ENCODE data around the gene L2HGDH. TPM values are rescaled to one million over a fixed set of nuclear protein-coding genes. Genes with fewer than 3 reads are reported as not detected.

L2HGDH gene
- total RNA-seq, 1 experiment from 2014 or later, result 27.8 TPM

DNA sequence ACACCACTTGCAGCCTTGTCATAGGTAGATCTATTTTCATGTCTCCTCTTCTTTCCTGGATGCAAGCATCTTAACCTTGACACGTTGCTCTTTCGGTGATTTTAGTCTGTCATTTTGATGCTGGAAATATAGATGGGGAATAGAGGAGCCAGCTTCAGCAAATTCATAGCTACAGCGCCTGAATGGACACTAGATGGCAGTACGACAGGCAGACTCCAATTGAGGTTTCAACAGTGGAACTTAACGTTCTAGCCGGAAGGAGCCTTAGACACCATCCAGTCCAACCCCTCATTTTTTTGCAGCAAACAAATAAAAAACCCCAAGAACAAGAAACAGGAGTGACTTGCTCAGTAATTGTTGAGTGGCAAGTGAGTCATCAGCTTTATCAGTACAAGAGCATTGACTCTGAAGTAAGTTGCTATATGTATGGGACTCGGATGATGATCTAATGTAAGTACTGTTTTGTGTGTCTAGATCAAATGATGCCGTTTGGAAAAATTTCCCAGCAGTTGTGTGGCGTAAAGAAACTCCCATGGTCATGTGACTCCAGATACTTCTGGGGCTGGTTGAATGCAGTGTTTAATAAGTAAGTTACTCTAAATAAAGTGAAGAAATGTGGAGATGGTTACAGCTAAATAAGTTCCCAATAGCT lies 9.1 kb upstream of the L2HGDH start:
- Histone ChIP-seq H3K27ac (ENCODE audit: low read length) (peak overlapping the region; percentile 87), H3K4me3 (ENCODE audit: low read length) (peak overlapping the region; percentile 25; the same call in 1 of the 2 replicates), H3F3A (ENCODE audit: low read length, unreplicated experiment) (no peaks in the 10 kb centered on the region), H4K20me1 (ENCODE audit: low read length) (no peaks in the 10 kb centered on the region), H3K27me3 (ENCODE audit: low read length) (no peaks in the 10 kb centered on the region), H3K9ac (ENCODE audit: low read length) (peak overlapping the region; percentile 52), H3K9me2 (replicated peaks; ENCODE audit: low read length) (no peaks in the 10 kb centered on the region), H3K4me1 (ENCODE audit: insufficient read depth, low read length) (peaks cover 22% of the 10 kb centered on the region), H3K4me2 (ENCODE audit: low read length) (peak overlapping the region; percentile 70), H2AFZ (ENCODE audit: low read length) (peak overlapping the region; percentile 43), H3K9me3 (ENCODE audit: low read length) (no peaks in the 10 kb centered on the region), H3K79me2 (ENCODE audit: low read length) (peaks cover 18% of the 10 kb centered on the region), H3K36me3 (ENCODE audit: low read depth, low read length) (peaks cover 3% of the 10 kb centered on the region; the same call in 1 of the 2 replicates)
- intact Hi-C loops (cut with micrococcal nuclease), result loop anchor here (1.0 to 2.0 kb wide), 6 partner anchors 21 to 458 kb away; partner anchors contain the start of genes CDKL1 and MAP4K5
- DNase-seq, result peak; percentile 97
- ChIA-PET CTCF (interaction anchor here (0.5 to 1.5 kb wide), 10 partner anchors 14 to 540 kb away, joined by 3 to 14 read pairs (median 4); partner anchors contain the start of genes ATL1 and MAP4K5), POLR2A (ENCODE audit: unreplicated experiment) (interaction anchor here (0.5 to 1.0 kb wide), 4 partner anchors 9 to 1903 kb away, joined by 3 to 18 read pairs (median 10); no protein-coding TSS in a partner anchor)
- no TSS peak for BruUV-seq (replicated peaks)
- peak; percentile 96 for ATAC-seq
- TF ChIP-seq CTCF (conservative IDR thresholded peaks at IDR 0.05; ENCODE audit: low read depth, low read length) (peak; percentile 98), EZH2 (IDR thresholded peaks at IDR 0.05; ENCODE audit: low read length, unreplicated experiment) (no peak), EZH2phosphoT487 (IDR thresholded peaks at IDR 0.05; ENCODE audit: borderline replicate concordance, low read length) (no peak)

DNA sequence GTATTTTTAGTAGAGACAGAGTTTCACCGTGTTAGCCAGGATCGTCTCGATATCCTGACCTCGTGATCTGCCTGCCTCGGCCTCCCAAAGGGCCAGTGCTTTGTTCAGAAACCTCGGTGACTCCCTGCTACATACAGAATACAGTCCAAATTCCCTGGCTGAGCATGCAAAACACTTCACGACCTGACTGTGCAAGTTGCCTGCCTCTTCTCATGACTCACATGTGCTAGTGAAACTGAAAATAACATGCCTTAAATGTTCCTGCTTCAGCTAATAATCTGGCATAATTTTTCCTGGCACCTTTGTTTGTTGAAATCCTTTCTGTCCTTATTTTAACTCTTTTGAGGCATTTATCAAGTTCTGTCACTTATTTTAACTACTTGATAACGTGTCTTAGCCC lies 8.3 kb upstream of the L2HGDH start:
- Histone ChIP-seq H3K79me2 (ENCODE audit: low read length) (peaks cover 18% of the 10 kb centered on the region), H3K9me2 (replicated peaks; ENCODE audit: low read length) (no peaks in the 10 kb centered on the region), H3K4me2 (ENCODE audit: low read length) (peak overlapping the region; percentile 70), H3K9ac (ENCODE audit: low read length) (no peak overlapping the region), H3K9me3 (ENCODE audit: low read length) (no peaks in the 10 kb centered on the region), H3K4me1 (ENCODE audit: insufficient read depth, low read length) (peaks cover 22% of the 10 kb centered on the region), H3F3A (ENCODE audit: low read length, unreplicated experiment) (no peaks in the 10 kb centered on the region), H3K4me3 (ENCODE audit: low read length) (no peak overlapping the region), H2AFZ (ENCODE audit: low read length) (no peak overlapping the region), H3K27me3 (ENCODE audit: low read length) (no peaks in the 10 kb centered on the region), H4K20me1 (ENCODE audit: low read length) (no peaks in the 10 kb centered on the region), H3K27ac (ENCODE audit: low read length) (peak overlapping the region; percentile 87), H3K36me3 (ENCODE audit: low read depth, low read length) (no peaks in the 10 kb centered on the region; the same call in 1 of the 2 replicates)
- no TSS peak for BruUV-seq (replicated peaks)
- intact Hi-C loops (cut with micrococcal nuclease), result loop anchor here (2.0 kb wide), 1 partner anchor 459 kb away; no protein-coding TSS in a partner anchor
- ATAC-seq (no peak), DNase-seq (no peak)
- TF ChIP-seq EZH2 (IDR thresholded peaks at IDR 0.05; ENCODE audit: low read length, unreplicated experiment) (no peak), CTCF (conservative IDR thresholded peaks at IDR 0.05; ENCODE audit: low read depth, low read length) (no peak), EZH2phosphoT487 (IDR thresholded peaks at IDR 0.05; ENCODE audit: borderline replicate concordance, low read length) (no peak)
- ChIA-PET POLR2A (ENCODE audit: unreplicated experiment) (interaction anchor here (0.5 to 1.0 kb wide), 4 partner anchors 8 to 211 kb away, joined by 3 to 16 read pairs (median 3); no protein-coding TSS in a partner anchor), CTCF (interaction anchor here (0.5 to 1.5 kb wide), 5 partner anchors 15 to 540 kb away, joined by 3 to 14 read pairs (median 4); no protein-coding TSS in a partner anchor)

Data from PC-3 (cell line).